Common myeloid progenitor, CD34-positive (primary cell): ENCODE results near the gene CNTNAP5.

Experiments used
- CTCF ChIA-PET: fragments of 350-600 bp; sonication (Branson Sonifier 250); formaldehyde crosslinking; loops from one replicate; lab custom pipeline; 2021; ENCODE audit warnings: antibody characterized with exemption; lab: Charles Lee
- POLR2A ChIA-PET: fragments of 350-600 bp; sonication (Branson Sonifier 250); formaldehyde crosslinking; loops from one replicate; lab custom pipeline; 2021; ENCODE audit warnings: antibody characterized with exemption; lab: Charles Lee
- DNase-seq, 3 donors: peaks; one replicate each; pipeline versions ENCODE4 v3.0.0 to v3.0.0-alpha.2; 2013
- H3K27ac ChIP-seq, 2 experiments: 1 replicate in 1 of 2; 2 replicates in 1 of 2; pipeline ENCODE4 v1.7.0; 2013; ENCODE audit warnings: inconsistent platforms in 2 of 2, low read length in 2 of 2, mild to moderate bottlenecking in 2 of 2, low read depth in 1 of 2, moderate library complexity in 1 of 2; ENCODE audit not compliant: severe bottlenecking in 2 of 2, insufficient read depth in 1 of 2, poor library complexity in 1 of 2
- H3K27me3 ChIP-seq, 5 experiments: replicated peaks in 2 of 5; 1 replicate in 3 of 5; 2 replicates in 2 of 5; pipeline versions ENCODE4 v1.6.1 to v1.7.0; 2013; ENCODE audit warnings: low read length in 4 of 5, mild to moderate bottlenecking in 2 of 5, moderate library complexity in 2 of 5, inconsistent platforms in 1 of 5; ENCODE audit not compliant: insufficient read depth in 5 of 5, control insufficient read depth in 4 of 5
- H3K36me3 ChIP-seq, 4 experiments: 1 replicate in 2 of 4; 2 replicates in 2 of 4; pipeline versions ENCODE4 v1.6.1 to v1.7.0; 2013; ENCODE audit warnings: low read length in 3 of 4, control low read depth in 1 of 4, mild to moderate bottlenecking in 1 of 4; ENCODE audit not compliant: control insufficient read depth in 4 of 4, insufficient read depth in 4 of 4
- H3K4me1 ChIP-seq, 4 experiments: 1 replicate in 3 of 4; 2 replicates in 1 of 4; pipeline versions ENCODE4 v1.6.1 to v1.7.1; 2013; ENCODE audit warnings: low read length in 3 of 4, mild to moderate bottlenecking in 3 of 4, control low read depth in 1 of 4, inconsistent platforms in 1 of 4, moderate library complexity in 1 of 4; ENCODE audit not compliant: control insufficient read depth in 4 of 4, insufficient read depth in 4 of 4; ENCODE audit errors: control extremely low read depth in 1 of 4
- H3K4me3 ChIP-seq, 7 experiments: 1 replicate in 4 of 7; 2 replicates in 3 of 7; pipeline versions ENCODE4 v1.5.1 to v1.7.0; 2013; ENCODE audit warnings: mild to moderate bottlenecking in 7 of 7, low read length in 6 of 7, moderate library complexity in 6 of 7, inconsistent platforms in 2 of 7, low read depth in 2 of 7, control low read depth in 1 of 7; ENCODE audit not compliant: insufficient read depth in 4 of 7, control insufficient read depth in 1 of 7; ENCODE audit errors: extremely low read depth in 1 of 7
- H3K9me3 ChIP-seq, 5 experiments: 1 replicate in 4 of 5; 2 replicates in 1 of 5; pipeline versions ENCODE4 v1.6.1 to v1.7.1; 2013; ENCODE audit warnings: low read length in 4 of 5, mild to moderate bottlenecking in 2 of 5, inconsistent platforms in 1 of 5, low read depth in 1 of 5, moderate library complexity in 1 of 5; ENCODE audit not compliant: control insufficient read depth in 4 of 5, insufficient read depth in 2 of 5; ENCODE audit errors: control extremely low read depth in 1 of 5
- WGBS: methylation state at CpG from one replicate; pipeline ENCODE4 v1.1.5; 2013; ENCODE audit not compliant: insufficient coverage; 5-methylcytosine and 5-hydroxymethylcytosine counted together

The CNTNAP5 gene

DNA sequence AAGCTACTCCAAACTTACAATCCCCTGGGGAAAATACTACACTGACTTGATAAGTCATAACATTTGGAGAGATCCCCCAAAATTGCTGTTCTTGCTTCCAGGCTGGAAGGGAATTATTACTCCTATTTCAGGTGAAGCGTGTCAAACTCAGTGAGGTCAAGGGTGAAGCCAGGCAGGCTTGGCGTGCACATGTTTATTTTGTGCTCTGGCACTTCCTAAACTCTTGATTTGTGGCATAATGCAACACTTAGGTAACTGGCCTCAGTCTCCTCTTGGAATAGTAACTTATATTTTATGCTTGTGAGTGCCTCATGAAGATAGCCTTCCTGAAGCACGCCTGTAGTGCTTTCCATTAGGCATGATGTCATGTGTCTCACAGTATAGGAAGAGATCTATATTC, 751.2 kb downstream of the CNTNAP5 start:
- H3K4me3 ChIP-seq, result no peak overlapping the region
- no peaks in the 10 kb centered on the region for H3K27me3 ChIP-seq
- WGBS, result 86% methylated on average over 2 of the region's 3 CpGs
- ChIA-PET CTCF (no interaction called here), POLR2A (no interaction called here)
- H3K4me1 ChIP-seq, result no peaks in the 10 kb centered on the region
- no peak overlapping the region for H3K27ac ChIP-seq
- no peak for DNase-seq
- no peaks in the 10 kb centered on the region for H3K9me3 ChIP-seq
- H3K36me3 ChIP-seq, result no peaks in the 10 kb centered on the region

DNA sequence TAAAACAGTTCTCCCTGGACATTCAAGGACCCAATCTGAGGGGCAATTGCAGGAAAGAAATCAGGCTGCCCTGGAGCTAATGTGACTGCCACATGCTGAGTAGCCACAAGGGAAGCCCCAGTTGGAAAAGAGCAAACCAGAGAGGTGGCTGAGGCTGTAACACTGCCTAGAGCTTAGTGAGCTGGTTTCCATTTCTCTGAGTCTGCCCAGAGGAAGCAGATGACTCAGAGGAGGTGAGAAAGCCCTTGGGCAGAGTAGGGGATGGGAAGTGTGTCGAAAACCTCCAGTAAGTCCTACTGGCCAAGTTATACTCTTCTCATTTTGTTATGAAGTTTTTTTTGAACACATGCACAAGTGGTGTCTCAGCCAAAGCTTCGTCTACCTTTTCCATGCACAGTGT, 753.0 kb downstream of the CNTNAP5 start:
- WGBS, result 100% methylated on average over 1 of the region's 2 CpGs
- ChIA-PET CTCF (no interaction called here), POLR2A (no interaction called here)
- Histone ChIP-seq H3K9me3 (no peaks in the 10 kb centered on the region), H3K4me3 (no peak overlapping the region), H3K36me3 (no peaks in the 10 kb centered on the region), H3K27ac (no peak overlapping the region), H3K4me1 (no peaks in the 10 kb centered on the region), H3K27me3 (no peaks in the 10 kb centered on the region)
- no peak for DNase-seq

- CTCF ChIA-PET, result no interaction called here
- no peak for DNase-seq
- Histone ChIP-seq H3K4me3 (no peak overlapping the region), H3K27ac (no peak overlapping the region), H3K36me3 (no peaks in the 10 kb centered on the region), H3K4me1 (no peaks in the 10 kb centered on the region), H3K9me3 (no peaks in the 10 kb centered on the region), H3K27me3 (no peaks in the 10 kb centered on the region)
- POLR2A ChIA-PET, result no interaction called here
Measured at GRCh38 chr2:124796647-124797046, 771.6 kb downstream of the CNTNAP5 start.

- no peak for DNase-seq
- H3K9me3 ChIP-seq, result no peaks in the 10 kb centered on the region
- 85% methylated on average over 2 of the region's 2 CpGs for WGBS
- no peak overlapping the region for H3K27ac ChIP-seq
- ChIA-PET CTCF (interaction anchor here (1.0 kb wide), 1 partner anchor 22 kb away, joined by 3 read pairs; no protein-coding TSS in a partner anchor), POLR2A (no interaction called here)
- no peak overlapping the region for H3K4me3 ChIP-seq
- no peaks in the 10 kb centered on the region for H3K27me3 ChIP-seq
- no peaks in the 10 kb centered on the region for H3K36me3 ChIP-seq
- H3K4me1 ChIP-seq, result no peaks in the 10 kb centered on the region
Measured at GRCh38 chr2:124797049-124797448, 772.0 kb downstream of the CNTNAP5 start.

GRCh38 chr2:124798551-124798950, 773.5 kb downstream of the CNTNAP5 start:
- Histone ChIP-seq H3K9me3 (no peaks in the 10 kb centered on the region), H3K27me3 (no peaks in the 10 kb centered on the region), H3K27ac (no peak overlapping the region), H3K4me1 (no peaks in the 10 kb centered on the region), H3K36me3 (no peaks in the 10 kb centered on the region), H3K4me3 (no peak overlapping the region)
- POLR2A ChIA-PET, result no interaction called here
- CTCF ChIA-PET, result interaction anchor here (1.1 kb wide), 1 partner anchor 15 kb away, joined by 3 read pairs; no protein-coding TSS in a partner anchor
- WGBS, result no CpG with 5 or more reads among the region's 1 CpG
- no peak for DNase-seq

- H3K36me3 ChIP-seq, result no peaks in the 10 kb centered on the region
- DNase-seq, result peak; percentile 15 to 30 (median 21)
- no peaks in the 10 kb centered on the region for H3K4me1 ChIP-seq
- 70% methylated on average over 4 of the region's 5 CpGs for WGBS
- CTCF ChIA-PET, result no interaction called here
- H3K27ac ChIP-seq, result no peak overlapping the region
- no peaks in the 10 kb centered on the region for H3K9me3 ChIP-seq
- no peak overlapping the region for H3K4me3 ChIP-seq
- H3K27me3 ChIP-seq, result no peaks in the 10 kb centered on the region
- POLR2A ChIA-PET, result no interaction called here
Measured at GRCh38 chr2:124804014-124804940, 779.2 kb downstream of the CNTNAP5 start.

- H3K27me3 ChIP-seq, result no peaks in the 10 kb centered on the region
- no CpG with 5 or more reads among the region's 3 CpGs for WGBS
- H3K36me3 ChIP-seq, result no peaks in the 10 kb centered on the region
- ChIA-PET POLR2A (no interaction called here), CTCF (no interaction called here)
- no peaks in the 10 kb centered on the region for H3K9me3 ChIP-seq
- no peaks in the 10 kb centered on the region for H3K4me1 ChIP-seq
- no peak overlapping the region for H3K27ac ChIP-seq
- H3K4me3 ChIP-seq, result no peak overlapping the region
- no peak for DNase-seq
Measured at GRCh38 chr2:124805060-124805459, 780.0 kb downstream of the CNTNAP5 start.
